Activated CD4-positive, alpha-beta memory T cell treated with anti-CD3 and anti-CD28 coated beads, Interleukin-2, amount 10 ng/mL, durations not matched to agents 7 days and 5 days (primary cell): Measurements from ENCODE around the gene AHDC1. TPM values are rescaled to one million over a fixed set of nuclear protein-coding genes. Genes with fewer than 3 reads are reported as not detected.
A peak's percentile ranks its signal among the peaks of the same experiment; 100 is the strongest.
"Not testable (repeated sequence)": the region's sequence is repeated elsewhere in the genome, so short reads cannot be mapped to it uniquely, and the experiment has no call there.

ENCODE experiments used
- CTCF ChIA-PET: fragments of 350-600 bp; sonication (Branson Sonifier 250); formaldehyde crosslinking; loops from one replicate; lab custom pipeline; 2021; ENCODE audit warnings: antibody characterized with exemption, inconsistent platforms; lab: Charles Lee
- POLR2A ChIA-PET: fragments of 350-600 bp; sonication (Branson Sonifier 250); formaldehyde crosslinking; loops from one replicate; lab custom pipeline; 2021; ENCODE audit warnings: antibody characterized with exemption; lab: Charles Lee
- DNase-seq: peaks from one replicate; pipeline ENCODE4 v3.0.0-alpha.2; 2020
- H3K27ac Mint-ChIP-seq: one replicate; pipeline ENCODE4 v1.8.0; 2021; ENCODE audit warnings: mild to moderate bottlenecking, mixed read lengths
- H3K27me3 Mint-ChIP-seq: one replicate; pipeline ENCODE4 v1.8.0; 2021; ENCODE audit warnings: mixed read lengths
- H3K36me3 Mint-ChIP-seq: one replicate; pipeline ENCODE4 v1.8.0; 2021; ENCODE audit warnings: low read depth, mixed read lengths
- H3K4me1 Mint-ChIP-seq: one replicate; pipeline ENCODE4 v1.8.0; 2021; ENCODE audit warnings: mixed read lengths
- H3K4me3 Mint-ChIP-seq: one replicate; pipeline ENCODE4 v1.8.0; 2021; ENCODE audit warnings: mild to moderate bottlenecking, mixed read lengths
- H3K9me3 Mint-ChIP-seq: one replicate; pipeline ENCODE4 v1.8.0; 2021; ENCODE audit warnings: mixed read lengths
- total RNA-seq, 2 experiments: library from RNA; stranded (reverse); gene quantifications; one replicate each; pipeline ENCODE4 v1.2.3, GENCODE V29; 2021

Gene AHDC1
- total RNA-seq, 2 experiments from 2014 or later, result 16.9 to 18.9 TPM

GRCh38 chr1:27632387-27633297 is 28.7 kb upstream of the AHDC1 start:
- DNase-seq, result peak; percentile 69
- Mint-ChIP-seq H3K36me3 (no peaks in the 10 kb centered on the region), H3K4me1 (peaks cover 71% of the 10 kb centered on the region), H3K9me3 (no peaks in the 10 kb centered on the region), H3K27me3 (peaks cover 10% of the 10 kb centered on the region), H3K27ac (peak overlapping the region; percentile 60), H3K4me3 (peak overlapping the region; percentile 40)
- ChIA-PET POLR2A (interaction anchor here (1.0 to 1.7 kb wide), 5 partner anchors 15 to 30 kb away, joined by 3 to 11 read pairs (median 4); no protein-coding TSS in a partner anchor), CTCF (interaction anchor here (0.6 to 2.4 kb wide), 6 partner anchors 14 to 276 kb away, joined by 3 to 10 read pairs (median 3); no protein-coding TSS in a partner anchor)

GRCh38 chr1:27630859-27631491 is 27.0 kb upstream of the AHDC1 start:
- ChIA-PET CTCF (interaction anchor here (1.0 to 1.6 kb wide), 4 partner anchors 24 to 274 kb away, joined by 3 to 5 read pairs (median 4); no protein-coding TSS in a partner anchor), POLR2A (interaction anchor here (1.0 to 3.6 kb wide), 6 partner anchors 12 to 41 kb away, joined by 3 to 22 read pairs (median 4); partner anchors contain the start of gene IFI6)
- H3K9me3 Mint-ChIP-seq, result no peaks in the 10 kb centered on the region
- H3K27ac Mint-ChIP-seq, result no peak overlapping the region
- H3K27me3 Mint-ChIP-seq, result peaks cover 10% of the 10 kb centered on the region
- no peak for DNase-seq
- H3K4me1 Mint-ChIP-seq, result peaks cover 63% of the 10 kb centered on the region
- H3K4me3 Mint-ChIP-seq, result no peak overlapping the region
- H3K36me3 Mint-ChIP-seq, result no peaks in the 10 kb centered on the region

DNA sequence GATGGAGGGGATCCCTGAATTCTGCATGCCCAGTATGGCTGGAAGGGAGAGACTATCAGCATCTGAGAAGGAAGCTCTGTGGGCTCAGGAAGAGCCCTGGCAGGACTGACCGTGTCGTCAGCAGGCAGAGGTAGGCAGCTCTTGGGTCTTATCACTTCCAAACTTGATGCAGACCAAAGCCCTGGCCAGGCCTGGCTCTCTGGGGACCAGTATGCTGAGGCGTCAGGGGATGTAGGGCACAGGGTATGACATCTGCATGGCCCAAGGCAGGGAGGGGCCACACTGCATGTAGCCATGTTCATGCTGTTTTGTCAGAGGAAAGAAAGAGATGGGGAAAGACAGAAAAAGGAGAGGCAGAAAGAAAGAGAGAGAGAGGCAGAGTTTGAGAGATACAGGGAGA is 24.8 kb upstream of the AHDC1 start:
- H3K27me3 Mint-ChIP-seq, result peaks cover 10% of the 10 kb centered on the region
- H3K9me3 Mint-ChIP-seq, result no peaks in the 10 kb centered on the region
- H3K4me1 Mint-ChIP-seq, result peaks cover 52% of the 10 kb centered on the region
- H3K27ac Mint-ChIP-seq, result no peak overlapping the region
- no peak overlapping the region for H3K4me3 Mint-ChIP-seq
- ChIA-PET POLR2A (interaction anchor here (2.6 to 3.6 kb wide), 2 partner anchors 9 to 34 kb away, joined by 11 to 22 read pairs; no protein-coding TSS in a partner anchor), CTCF (interaction anchor here (1.3 to 1.4 kb wide), 3 partner anchors 9 to 34 kb away, joined by 3 to 7 read pairs (median 4); no protein-coding TSS in a partner anchor)
- no peaks in the 10 kb centered on the region for H3K36me3 Mint-ChIP-seq
- no peak for DNase-seq

GRCh38 chr1:27627733-27628132 is 23.8 kb upstream of the AHDC1 start:
- H3K4me1 Mint-ChIP-seq, result peaks cover 50% of the 10 kb centered on the region
- not testable (repeated sequence) for H3K36me3 Mint-ChIP-seq, DNase-seq, H3K27ac Mint-ChIP-seq, H3K9me3 Mint-ChIP-seq, H3K4me3 Mint-ChIP-seq
- ChIA-PET POLR2A (interaction anchor here (0.9 kb wide), 1 partner anchor 42 kb away, joined by 3 read pairs; no protein-coding TSS in a partner anchor), CTCF (interaction anchor here (0.6 to 1.3 kb wide), 2 partner anchors 8 to 138 kb away, joined by 3 read pairs; partner anchors contain the start of gene WASF2)
- H3K27me3 Mint-ChIP-seq, result peaks cover 10% of the 10 kb centered on the region

GRCh38 chr1:27627061-27627460 is 23.1 kb upstream of the AHDC1 start:
- H3K27me3 Mint-ChIP-seq, result peaks cover 10% of the 10 kb centered on the region
- POLR2A ChIA-PET, result no interaction called here
- H3K9me3 Mint-ChIP-seq, result no peaks in the 10 kb centered on the region
- H3K4me1 Mint-ChIP-seq, result peaks cover 46% of the 10 kb centered on the region
- no peaks in the 10 kb centered on the region for H3K36me3 Mint-ChIP-seq
- no peak overlapping the region for H3K4me3 Mint-ChIP-seq
- no peak overlapping the region for H3K27ac Mint-ChIP-seq
- DNase-seq, result no peak
- CTCF ChIA-PET, result no interaction called here

DNA sequence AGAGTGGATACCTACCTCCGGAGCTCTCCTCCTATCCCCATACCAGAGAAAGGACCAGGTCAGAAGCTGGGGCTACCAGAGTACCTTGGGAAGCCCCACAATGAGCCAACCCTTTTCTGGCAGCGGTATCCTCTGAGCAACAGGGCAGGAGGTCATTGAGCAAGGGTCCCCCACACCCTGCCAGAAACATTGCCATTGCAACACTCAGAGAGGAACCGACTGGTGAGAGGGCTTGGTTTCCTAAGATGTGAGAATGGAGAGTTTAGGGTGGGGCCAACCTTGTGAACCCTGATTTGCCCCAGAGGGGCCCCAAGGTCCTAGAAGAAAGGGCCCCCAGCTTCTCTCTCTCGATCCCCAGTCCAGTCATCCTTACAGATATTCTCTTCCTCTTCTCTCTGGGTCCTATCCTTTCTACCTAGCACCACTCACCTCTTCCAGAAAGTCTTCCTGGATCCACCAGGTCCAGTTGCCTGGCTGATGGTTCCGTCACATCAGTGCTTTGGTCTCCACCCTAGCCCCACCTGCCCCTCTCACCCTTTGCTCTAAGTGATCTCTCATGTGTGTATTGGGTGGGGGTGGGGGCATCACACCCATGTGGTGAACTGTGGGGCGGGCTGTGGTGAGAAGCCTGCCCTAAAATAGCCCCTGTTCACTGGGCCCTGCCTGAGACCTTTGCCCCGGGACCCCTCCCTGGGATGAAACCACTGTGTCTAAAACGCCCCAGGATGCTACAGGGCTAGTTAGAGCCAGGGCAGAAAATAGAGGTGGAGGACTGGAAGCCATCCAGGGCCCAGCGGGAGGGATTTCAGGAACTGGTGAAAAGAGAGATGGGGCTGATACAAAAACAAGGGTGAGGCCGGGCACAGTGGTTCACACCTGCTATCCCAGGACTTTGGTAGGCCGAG is 22.3 kb upstream of the AHDC1 start:
- Mint-ChIP-seq H3K27me3 (peaks cover 10% of the 10 kb centered on the region), H3K27ac (no peak overlapping the region), H3K4me1 (peaks cover 40% of the 10 kb centered on the region), H3K36me3 (no peaks in the 10 kb centered on the region), H3K9me3 (no peaks in the 10 kb centered on the region), H3K4me3 (no peak overlapping the region)
- ChIA-PET POLR2A (no interaction called here), CTCF (interaction anchor here (1.2 to 1.3 kb wide), 2 partner anchors 24 to 70 kb away, joined by 3 read pairs; no protein-coding TSS in a partner anchor)
- DNase-seq, result no peak

- H3K27ac Mint-ChIP-seq, result no peak overlapping the region
- DNase-seq, result no peak
- ChIA-PET POLR2A (no interaction called here), CTCF (interaction anchor here (0.6 to 1.3 kb wide), 4 partner anchors 24 to 68 kb away, joined by 3 to 5 read pairs (median 4); no protein-coding TSS in a partner anchor)
- H3K4me3 Mint-ChIP-seq, result no peak overlapping the region
- peaks cover 30% of the 10 kb centered on the region for H3K4me1 Mint-ChIP-seq
- no peaks in the 10 kb centered on the region for H3K9me3 Mint-ChIP-seq
- H3K27me3 Mint-ChIP-seq, result peaks cover 8% of the 10 kb centered on the region
- no peaks in the 10 kb centered on the region for H3K36me3 Mint-ChIP-seq
Measured at GRCh38 chr1:27624467-27625178, 20.7 kb upstream of the AHDC1 start.

GRCh38 chr1:27623327-27624212 is 19.6 kb upstream of the AHDC1 start:
- H3K9me3 Mint-ChIP-seq, result no peaks in the 10 kb centered on the region
- POLR2A ChIA-PET, result interaction anchor here (2.1 kb wide), 1 partner anchor 39 kb away, joined by 6 read pairs; no protein-coding TSS in a partner anchor
- CTCF ChIA-PET, result interaction anchor here (0.6 to 1.3 kb wide), 2 partner anchors 38 to 39 kb away, joined by 4 to 5 read pairs; no protein-coding TSS in a partner anchor
- no peak for DNase-seq
- H3K27ac Mint-ChIP-seq, result no peak overlapping the region
- peaks cover 1% of the 10 kb centered on the region for H3K27me3 Mint-ChIP-seq
- H3K36me3 Mint-ChIP-seq, result no peaks in the 10 kb centered on the region
- H3K4me1 Mint-ChIP-seq, result peaks cover 28% of the 10 kb centered on the region
- H3K4me3 Mint-ChIP-seq, result no peak overlapping the region

DNA sequence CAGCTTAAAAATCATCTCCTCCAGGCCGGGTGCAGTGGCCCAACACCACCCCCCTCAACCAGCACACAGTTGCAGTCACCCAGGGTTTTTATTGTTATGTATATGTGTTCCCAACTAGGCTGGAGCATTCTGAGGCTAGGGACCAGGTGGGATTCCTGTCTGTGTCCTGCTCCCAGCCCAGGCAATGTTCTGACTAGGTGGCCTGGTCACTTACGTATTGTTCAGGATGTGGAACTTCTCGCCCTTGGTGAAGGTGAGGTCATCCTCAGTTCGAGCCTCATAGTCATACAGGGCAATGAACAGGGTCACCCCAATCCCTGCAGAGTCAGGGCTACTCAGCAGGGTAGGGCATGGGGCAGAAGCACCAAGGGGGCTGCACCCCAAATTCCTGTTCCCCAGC is 18.9 kb upstream of the AHDC1 start:
- CTCF ChIA-PET, result no interaction called here

DNA sequence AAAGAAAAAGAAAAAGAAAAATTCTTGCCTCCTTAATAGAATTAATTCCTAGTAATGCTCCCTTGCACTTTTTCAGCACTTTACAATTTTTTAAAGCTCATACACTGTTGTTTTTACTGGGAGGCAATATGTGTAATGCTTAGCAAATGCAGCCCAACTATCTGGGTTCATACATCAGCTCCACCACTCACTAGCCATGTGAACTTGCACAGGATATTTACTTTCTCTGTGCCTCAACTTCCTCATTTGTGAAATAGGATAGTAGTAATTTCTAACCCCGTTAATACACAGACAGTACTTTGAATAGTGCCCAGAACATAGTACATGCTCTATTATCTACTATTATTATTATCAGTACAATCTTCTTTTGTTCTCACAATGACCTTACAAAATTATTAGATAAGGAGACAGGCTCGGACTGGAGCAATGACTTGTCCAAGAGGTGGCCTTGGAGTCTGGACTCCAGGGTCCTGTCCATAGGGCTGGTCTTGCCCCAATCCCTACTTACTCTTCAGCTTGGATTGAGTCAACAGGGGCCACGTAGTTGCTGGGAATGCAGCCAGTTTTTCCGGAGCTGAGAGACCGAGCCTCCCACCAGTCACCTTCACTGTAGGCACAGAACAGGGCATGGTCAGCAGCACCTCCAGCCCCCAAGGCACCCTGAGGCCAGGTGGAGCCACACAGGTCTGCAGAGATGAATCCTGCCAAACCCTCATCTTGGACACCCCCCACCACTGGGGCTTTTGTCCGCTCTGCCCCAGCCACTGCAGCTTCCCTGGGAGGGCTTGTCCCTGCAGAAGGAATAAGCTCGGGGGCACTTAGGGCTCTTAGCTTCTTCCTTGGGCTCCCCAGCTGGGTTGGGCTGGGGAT is 17.3 kb upstream of the AHDC1 start:
- no peak overlapping the region for H3K4me3 Mint-ChIP-seq
- peaks cover 43% of the 10 kb centered on the region for H3K4me1 Mint-ChIP-seq
- CTCF ChIA-PET, result interaction anchor here (0.5 to 18.2 kb wide), 9 partner anchors 13 to 1012 kb away, joined by 3 to 448 read pairs (median 5); partner anchors contain the start of gene IFI6
- no peak overlapping the region for H3K27ac Mint-ChIP-seq
- DNase-seq, result no peak
- POLR2A ChIA-PET, result interaction anchor here (3.4 kb wide), 1 partner anchor 9 kb away, joined by 22 read pairs; no protein-coding TSS in a partner anchor
- no peaks in the 10 kb centered on the region for H3K36me3 Mint-ChIP-seq
- no peaks in the 10 kb centered on the region for H3K9me3 Mint-ChIP-seq
- H3K27me3 Mint-ChIP-seq, result no peaks in the 10 kb centered on the region

More for the DNA sequence above, 18.9 kb upstream of the AHDC1 start:
- Mint-ChIP-seq H3K27me3 (no peaks in the 10 kb centered on the region), H3K4me3 (no peak overlapping the region), H3K36me3 (no peaks in the 10 kb centered on the region), H3K9me3 (no peaks in the 10 kb centered on the region), H3K4me1 (peaks cover 34% of the 10 kb centered on the region), H3K27ac (no peak overlapping the region)
- POLR2A ChIA-PET, result interaction anchor here (2.1 kb wide), 1 partner anchor 40 kb away, joined by 6 read pairs; no protein-coding TSS in a partner anchor
- no peak for DNase-seq
